ENCODE data around the gene TLE7. TPM values are rescaled to one million over a fixed set of nuclear protein-coding genes. Genes with fewer than 3 reads are reported as not detected.

Gene TLE7
- total RNA-seq, 1 donor from 2014 or later = not detected

DNA sequence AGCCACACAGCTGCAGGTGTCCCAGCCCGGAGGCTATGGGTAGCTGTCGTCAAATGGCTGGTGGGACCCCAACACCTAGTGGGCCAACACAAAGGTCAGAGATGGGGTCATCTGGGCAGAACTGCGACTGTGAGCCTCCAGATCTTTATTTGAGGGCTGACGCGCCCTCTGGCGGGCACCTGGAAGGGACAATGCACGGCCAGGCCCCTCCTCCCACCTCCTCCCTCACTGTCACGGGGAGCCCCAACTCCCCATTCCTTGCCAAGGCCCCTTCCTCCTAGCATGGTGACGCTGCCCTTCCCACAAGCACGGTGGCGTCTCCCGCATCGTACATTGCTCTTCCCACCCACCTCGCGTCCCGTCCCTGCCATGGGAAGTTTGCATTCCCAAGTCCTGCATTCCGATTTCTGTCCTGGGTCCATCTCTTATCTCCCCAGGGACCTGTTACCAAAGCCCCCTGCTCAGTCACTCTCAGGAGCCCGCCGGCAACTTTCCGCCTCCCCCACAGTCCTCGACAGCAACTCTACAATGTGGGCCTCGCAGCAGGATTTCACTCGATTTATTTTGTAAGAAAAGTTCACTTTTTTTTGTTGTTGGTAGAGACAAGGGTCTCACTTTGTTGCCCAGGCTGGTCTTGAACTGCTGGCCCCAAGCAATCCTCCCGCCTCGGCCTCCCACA is 1.0 kb downstream of the TLE7 start:
- TF ChIP-seq, protein P1, sequence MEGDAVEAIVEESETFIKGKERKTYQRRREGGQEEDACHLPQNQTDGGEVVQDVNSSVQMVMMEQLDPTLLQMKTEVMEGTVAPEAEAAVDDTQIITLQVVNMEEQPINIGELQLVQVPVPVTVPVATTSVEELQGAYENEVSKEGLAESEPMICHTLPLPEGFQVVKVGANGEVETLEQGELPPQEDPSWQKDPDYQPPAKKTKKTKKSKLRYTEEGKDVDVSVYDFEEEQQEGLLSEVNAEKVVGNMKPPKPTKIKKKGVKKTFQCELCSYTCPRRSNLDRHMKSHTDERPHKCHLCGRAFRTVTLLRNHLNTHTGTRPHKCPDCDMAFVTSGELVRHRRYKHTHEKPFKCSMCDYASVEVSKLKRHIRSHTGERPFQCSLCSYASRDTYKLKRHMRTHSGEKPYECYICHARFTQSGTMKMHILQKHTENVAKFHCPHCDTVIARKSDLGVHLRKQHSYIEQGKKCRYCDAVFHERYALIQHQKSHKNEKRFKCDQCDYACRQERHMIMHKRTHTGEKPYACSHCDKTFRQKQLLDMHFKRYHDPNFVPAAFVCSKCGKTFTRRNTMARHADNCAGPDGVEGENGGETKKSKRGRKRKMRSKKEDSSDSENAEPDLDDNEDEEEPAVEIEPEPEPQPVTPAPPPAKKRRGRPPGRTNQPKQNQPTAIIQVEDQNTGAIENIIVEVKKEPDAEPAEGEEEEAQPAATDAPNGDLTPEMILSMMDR (conservative IDR thresholded peaks at IDR 0.05) = peak; percentile 54
- Mint-ChIP-seq H3K9me3 (peaks cover 8% of the 10 kb centered on the region), H3K36me3 (peaks cover 8% of the 10 kb centered on the region), H3K4me3 (no peak overlapping the region), H3K4me1 (ENCODE audit: unreplicated experiment) (no peaks in the 10 kb centered on the region), H3K27ac (no peak overlapping the region), H3K27me3 (peaks cover 30% of the 10 kb centered on the region)
- no peak for DNase-seq (ENCODE audit: extremely low spot score, unreplicated experiment)

DNA sequence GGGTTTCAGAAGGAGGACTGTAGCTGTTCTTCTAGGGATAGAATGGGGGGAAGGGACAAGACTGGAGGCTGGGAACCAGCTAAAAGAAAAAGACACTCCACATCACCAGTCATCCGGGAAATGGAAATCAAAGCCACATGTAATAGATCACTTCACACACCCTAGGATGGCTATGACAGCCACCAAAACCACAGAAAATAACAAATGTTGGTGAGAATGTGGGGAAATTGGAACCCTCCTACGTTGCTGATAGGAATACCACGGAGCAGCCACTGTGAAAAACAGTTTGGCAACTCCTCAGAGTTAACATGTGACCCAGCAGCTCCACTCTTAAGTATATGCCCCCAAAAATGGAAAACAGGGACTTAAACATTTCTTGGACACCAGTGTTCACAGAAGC is 2.3 kb downstream of the TLE7 start:
- DNase-seq (ENCODE audit: extremely low spot score, unreplicated experiment) = no peak
- Mint-ChIP-seq H3K9me3 (peaks cover 6% of the 10 kb centered on the region), H3K4me3 (no peak overlapping the region), H3K27me3 (peaks cover 32% of the 10 kb centered on the region), H3K27ac (no peak overlapping the region), H3K36me3 (peaks cover 6% of the 10 kb centered on the region), H3K4me1 (ENCODE audit: unreplicated experiment) (no peaks in the 10 kb centered on the region)
- TF ChIP-seq, protein P1 (conservative IDR thresholded peaks at IDR 0.05) = no peak

DNA sequence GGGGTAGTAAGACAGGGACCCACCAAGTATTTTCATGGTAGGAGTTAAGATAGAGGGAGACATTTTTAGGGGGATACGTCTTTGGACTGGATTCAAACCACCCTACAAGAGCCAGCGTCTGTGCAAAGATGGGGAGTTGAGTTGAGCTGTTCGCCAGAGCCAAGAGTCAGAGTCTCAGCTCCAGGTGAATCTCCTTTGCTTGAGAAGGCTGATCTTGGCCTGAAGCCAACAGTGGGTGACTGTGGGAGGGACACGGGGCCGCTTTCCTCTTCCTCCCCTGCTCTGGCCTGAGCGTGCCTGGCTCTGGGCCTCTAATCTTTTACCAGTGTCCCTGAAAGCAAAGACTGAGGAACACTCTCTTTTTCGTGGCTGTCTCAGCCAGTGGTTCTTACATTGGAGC is 5.4 kb downstream of the TLE7 start:
- H3K27ac Mint-ChIP-seq = no peak overlapping the region
- H3K4me1 Mint-ChIP-seq (ENCODE audit: unreplicated experiment) = no peaks in the 10 kb centered on the region
- H3K36me3 Mint-ChIP-seq = no peaks in the 10 kb centered on the region
- no peak overlapping the region for H3K4me3 Mint-ChIP-seq
- peaks cover 39% of the 10 kb centered on the region for H3K27me3 Mint-ChIP-seq
- DNase-seq (ENCODE audit: extremely low spot score, unreplicated experiment) = no peak
- no peaks in the 10 kb centered on the region for H3K9me3 Mint-ChIP-seq
- TF ChIP-seq, protein P1 (conservative IDR thresholded peaks at IDR 0.05) = no peak

DNA sequence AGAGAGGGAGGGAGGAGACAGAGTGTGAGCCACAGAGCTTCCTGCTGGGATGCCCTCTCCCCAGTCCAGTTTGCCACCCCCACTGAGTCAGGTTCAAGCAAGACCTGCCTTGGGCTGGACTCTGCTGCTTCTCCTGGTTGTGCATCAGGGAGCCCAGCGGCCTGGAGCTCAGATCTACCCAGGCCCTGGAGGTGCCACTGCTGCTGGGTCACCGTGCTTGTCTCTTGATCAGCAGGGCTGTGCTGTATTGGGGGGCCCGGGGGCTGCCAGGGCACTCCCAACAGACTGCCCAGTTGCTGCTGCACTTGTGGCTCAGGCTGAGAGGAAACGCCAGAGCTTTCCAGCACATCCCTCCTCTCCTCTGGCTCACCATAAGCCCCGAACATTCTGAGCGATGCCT is 8.9 kb downstream of the TLE7 start:
- peaks cover 41% of the 10 kb centered on the region for H3K27me3 Mint-ChIP-seq

DNA sequence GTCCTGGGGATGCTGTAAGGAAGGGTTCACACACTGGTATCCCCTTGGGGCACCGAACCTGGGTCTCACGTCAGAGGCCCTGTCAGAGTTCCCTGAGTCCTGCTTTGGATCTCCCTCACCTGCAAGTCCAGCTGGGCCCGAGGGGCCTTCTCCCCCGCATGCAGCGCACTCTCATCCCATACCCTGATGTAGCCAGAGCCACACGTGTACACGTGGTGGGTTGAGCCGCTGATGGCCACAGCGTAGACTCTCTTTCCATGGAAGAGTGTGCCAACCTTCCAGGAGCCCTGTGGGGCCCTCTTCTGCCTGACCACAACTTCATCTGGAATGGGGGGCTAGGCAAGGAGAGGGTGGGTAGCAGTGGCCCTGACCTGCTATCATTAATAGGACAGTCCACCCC is 9.9 kb downstream of the TLE7 start:
- TF ChIP-seq, protein P1 (conservative IDR thresholded peaks at IDR 0.05) = no peak
- Mint-ChIP-seq H3K36me3 (no peaks in the 10 kb centered on the region), H3K27me3 (peaks cover 36% of the 10 kb centered on the region), H3K27ac (no peak overlapping the region), H3K9me3 (no peaks in the 10 kb centered on the region), H3K4me3 (no peak overlapping the region), H3K4me1 (ENCODE audit: unreplicated experiment) (no peaks in the 10 kb centered on the region)
- no peak for DNase-seq (ENCODE audit: extremely low spot score, unreplicated experiment)

More for the DNA sequence above, 8.9 kb downstream of the TLE7 start:
- TF ChIP-seq, protein P1 (conservative IDR thresholded peaks at IDR 0.05) = no peak
- Mint-ChIP-seq H3K4me3 (no peak overlapping the region), H3K27ac (no peak overlapping the region), H3K36me3 (no peaks in the 10 kb centered on the region), H3K9me3 (no peaks in the 10 kb centered on the region), H3K4me1 (ENCODE audit: unreplicated experiment) (no peaks in the 10 kb centered on the region)
- no peak for DNase-seq (ENCODE audit: extremely low spot score, unreplicated experiment)
